Esophagus muscularis mucosa (tissue), 4 donors: ENCODE measurements around the gene PLPPR1. TPM values are rescaled to one million over a fixed set of nuclear protein-coding genes. Genes with fewer than 3 reads are reported as not detected.

Experiments used
- DNase-seq: peaks from one replicate; pipeline ENCODE4 v3.0.0-alpha.2; 2017; ENCODE audit errors: extremely low spot score
- H3K27ac ChIP-seq, 4 donors: fragments of 200-600 bp; sonication (generic); replicated peaks in 1 of 4; 1 replicate in 3 of 4; 2 replicates in 1 of 4; pipeline ENCODE4 v1.5.1; 2016 to 2019; ENCODE audit warnings: mild to moderate bottlenecking in 1 of 4
- H3K27me3 ChIP-seq, 4 donors: fragments of 200-600 bp; sonication (generic); one replicate each; pipeline versions ENCODE4 v1.5.1 to v1.6.0; 2016 to 2019
- H3K36me3 ChIP-seq, 4 donors: fragments of 200-600 bp; sonication (generic); one replicate each; pipeline ENCODE4 v1.5.1; 2016 to 2019
- H3K4me1 ChIP-seq, 4 donors: fragments of 200-600 bp; sonication (generic); one replicate each; pipeline ENCODE4 v1.5.1; 2016 to 2019
- H3K4me3 ChIP-seq, 4 donors: fragments of 200-600 bp; sonication (generic); 1 replicate in 2 of 4; 2 replicates in 2 of 4; pipeline ENCODE4 v1.5.1; 2016 to 2019; ENCODE audit warnings: mild to moderate bottlenecking in 4 of 4, moderate library complexity in 1 of 4
- H3K9me3 ChIP-seq, 4 donors: fragments of 200-600 bp; sonication (generic); 1 replicate in 3 of 4; 2 replicates in 1 of 4; pipeline ENCODE4 v1.5.1; 2016 to 2019
- CTCF ChIP-seq, 3 experiments: fragments of 200-600 bp in 2 of 3; fragments of 450-650 bp in 1 of 3; sonication (generic) in 2 of 3; IDR thresholded peaks; one replicate each; pipeline ENCODE4 v1.5.1; 2017 to 2019; ENCODE audit warnings: antibody characterized with exemption in 3 of 3, mild to moderate bottlenecking in 2 of 3, moderate library complexity in 1 of 3
- EP300 ChIP-seq: sonication (generic); formaldehyde crosslinking; IDR thresholded peaks from one replicate; pipeline ENCODE4 v1.6.1; 2017; ENCODE audit warnings: antibody characterized with exemption
- POLR2A ChIP-seq: fragments of 450-650 bp; IDR thresholded peaks from one replicate; pipeline ENCODE4 v1.6.1; 2017; ENCODE audit warnings: antibody characterized with exemption, moderate library complexity, mild to moderate bottlenecking, low read depth
- POLR2AphosphoS5 ChIP-seq, 2 donors: sonication (generic); formaldehyde crosslinking; IDR thresholded peaks; one replicate each; pipeline ENCODE4 v1.6.1; 2017; ENCODE audit warnings: antibody characterized with exemption in 2 of 2
- WGBS: methylation state at CpG from one replicate; pipeline ENCODE4 v1.1.5; 2018; 5-methylcytosine and 5-hydroxymethylcytosine counted together
- intact Hi-C: fragments of 100-400 bp; cut with DNase I; formaldehyde crosslinking; loops from one replicate; pipeline ENCODE4 v1.15.1; 2023
- total RNA-seq, 4 donors: library from RNA; depleted of rRNA; stranded (reverse); fragments of >200 nt; gene quantifications; one replicate each; pipeline versions ENCODE4 v1.1.0 to v1.2.1, GENCODE V29; 2016

Gene PLPPR1
- total RNA-seq, 4 donors from 2014 or later = 0.19 to 0.99 (median 0.29) TPM; not detected in 1

DNA sequence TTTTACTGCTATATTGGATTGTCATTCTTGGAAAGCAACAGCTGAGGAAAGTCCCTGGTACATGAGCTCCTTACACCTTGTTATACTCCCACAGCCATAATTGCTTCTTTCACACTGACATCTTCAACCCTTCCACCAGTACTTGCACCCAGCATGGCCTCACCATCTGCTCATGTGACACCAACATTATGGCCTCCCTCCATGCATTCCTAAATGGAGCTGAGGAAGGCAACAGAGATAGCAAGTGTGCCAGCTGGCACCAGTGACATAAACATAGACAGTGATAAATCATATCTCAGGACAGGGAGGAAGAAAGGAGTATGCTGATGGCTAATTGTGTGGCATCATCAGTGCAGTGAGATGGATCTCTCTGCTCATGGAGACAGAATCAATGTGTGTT lies 236.7 kb downstream of the PLPPR1 start:
- no peaks in the 10 kb centered on the region for H3K27me3 ChIP-seq
- H3K9me3 ChIP-seq = no peaks in the 10 kb centered on the region
- intact Hi-C loops = no loop called here
- H3K4me3 ChIP-seq = no peak overlapping the region
- H3K27ac ChIP-seq = no peak overlapping the region
- no peaks in the 10 kb centered on the region for H3K36me3 ChIP-seq
- no peak for DNase-seq
- no peaks in the 10 kb centered on the region for H3K4me1 ChIP-seq
- TF ChIP-seq CTCF (IDR thresholded peaks at IDR 0.05) (no peak), POLR2A (no peak), POLR2AphosphoS5 (IDR thresholded peaks at IDR 0.05) (no peak), EP300 (no peak)

- Histone ChIP-seq H3K4me3 (no peak overlapping the region), H3K9me3 (no peaks in the 10 kb centered on the region), H3K27me3 (peaks cover 0 to 4% (median 0%) of the 10 kb centered on the region in 4 donors), H3K27ac (no peak overlapping the region), H3K4me1 (no peaks in the 10 kb centered on the region), H3K36me3 (no peaks in the 10 kb centered on the region)
- TF ChIP-seq CTCF (IDR thresholded peaks at IDR 0.05) = no peak
- TF ChIP-seq EP300 = no peak
- no peak for TF ChIP-seq POLR2A
- no peak for TF ChIP-seq POLR2AphosphoS5 (IDR thresholded peaks at IDR 0.05)
- 58% methylated on average over 1 of the region's 1 CpG for WGBS
- DNase-seq = no peak
- intact Hi-C loops = no loop called here
Observed at GRCh38 chr9:101268426-101268825, 239.9 kb downstream of the PLPPR1 start.

- no peak for DNase-seq
Observed at GRCh38 chr9:101269591-101270283, 241.2 kb downstream of the PLPPR1 start.

DNA sequence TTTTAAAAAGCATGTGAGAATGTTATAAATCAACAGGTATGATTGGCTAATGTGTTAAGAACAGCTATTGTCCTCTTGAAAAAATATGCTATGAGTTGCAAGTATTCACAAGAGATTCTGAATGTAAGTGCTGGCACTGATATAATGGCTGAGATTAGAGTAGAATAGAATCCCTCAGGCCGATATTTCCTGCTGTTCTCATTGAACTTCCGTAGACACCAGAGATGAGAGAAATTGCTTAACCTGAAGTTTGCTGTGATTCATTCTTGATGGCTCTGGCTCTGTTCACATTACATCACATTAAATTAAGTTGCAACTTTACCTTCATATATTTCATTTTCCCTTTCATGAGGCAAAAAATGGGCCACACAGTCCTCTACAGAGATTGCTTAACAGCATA lies 241.8 kb downstream of the PLPPR1 start:
- TF ChIP-seq POLR2AphosphoS5 (IDR thresholded peaks at IDR 0.05) = no peak
- no peak for TF ChIP-seq EP300
- TF ChIP-seq CTCF (IDR thresholded peaks at IDR 0.05) = no peak
- no peak for TF ChIP-seq POLR2A
- H3K27ac ChIP-seq = no peak overlapping the region
- intact Hi-C loops = no loop called here
- peaks cover 0 to 4% (median 0%) of the 10 kb centered on the region in 4 donors for H3K27me3 ChIP-seq
- no peaks in the 10 kb centered on the region for H3K4me1 ChIP-seq
- no peaks in the 10 kb centered on the region for H3K36me3 ChIP-seq
- H3K9me3 ChIP-seq = no peaks in the 10 kb centered on the region
- DNase-seq = no peak
- no peak overlapping the region for H3K4me3 ChIP-seq
- 67% methylated on average over 2 of the region's 2 CpGs for whole genome bisulfite sequencing

More at GRCh38 chr9:101269591-101270283, 241.2 kb downstream of the PLPPR1 start:
- no peak for TF ChIP-seq POLR2A
- TF ChIP-seq CTCF (IDR thresholded peaks at IDR 0.05) = no peak
- TF ChIP-seq EP300 = no peak
- TF ChIP-seq POLR2AphosphoS5 (IDR thresholded peaks at IDR 0.05) = no peak
- no peaks in the 10 kb centered on the region for H3K36me3 ChIP-seq
- 76% methylated on average over 9 of the region's 9 CpGs for WGBS
- H3K27me3 ChIP-seq = peaks cover 0 to 4% (median 0%) of the 10 kb centered on the region in 4 donors
- no peaks in the 10 kb centered on the region for H3K4me1 ChIP-seq
- H3K27ac ChIP-seq = no peak overlapping the region
- intact Hi-C loops = no loop called here
- no peak overlapping the region for H3K4me3 ChIP-seq
- H3K9me3 ChIP-seq = no peaks in the 10 kb centered on the region

DNA sequence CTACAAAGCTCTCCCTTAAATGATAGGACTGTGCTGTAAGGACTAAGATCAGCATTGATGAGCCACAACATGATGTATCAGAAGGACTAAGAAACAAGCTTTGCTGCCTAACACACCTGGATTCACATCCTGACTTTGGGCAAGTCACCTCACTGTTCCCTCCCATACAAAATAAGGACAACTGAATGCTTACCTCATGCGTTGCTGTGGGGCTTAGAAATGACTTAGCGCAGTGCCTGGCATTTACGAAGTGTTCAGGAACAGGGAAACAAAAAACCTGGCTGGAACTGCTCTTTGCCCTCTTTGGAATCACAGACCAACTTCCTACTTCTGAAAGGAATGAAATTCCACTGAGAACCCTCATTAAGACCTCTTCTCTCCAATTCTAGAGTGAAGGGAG lies 242.6 kb downstream of the PLPPR1 start:
- Histone ChIP-seq H3K27ac (no peak overlapping the region), H3K36me3 (no peaks in the 10 kb centered on the region), H3K4me1 (no peaks in the 10 kb centered on the region), H3K9me3 (no peaks in the 10 kb centered on the region), H3K4me3 (no peak overlapping the region), H3K27me3 (peaks cover 0 to 4% (median 0%) of the 10 kb centered on the region in 4 donors)
- intact Hi-C loops = no loop called here
- DNase-seq = no peak
- TF ChIP-seq EP300 = no peak
- TF ChIP-seq CTCF (IDR thresholded peaks at IDR 0.05) = no peak
- TF ChIP-seq POLR2A = no peak
- no peak for TF ChIP-seq POLR2AphosphoS5 (IDR thresholded peaks at IDR 0.05)
- WGBS = 96% methylated on average over 3 of the region's 3 CpGs
